ENCODE measurements around the gene CELSR2.

CELSR2 gene

GRCh38 chr1:109261006-109261405 is 11.7 kb downstream of the CELSR2 start:
- in situ Hi-C loops (cut with MboI; ENCODE audit: low sequenced_read_pairs): loop anchor here (10.0 kb wide), 1 partner anchor 274 kb away; the partner anchor contains the start of gene GPR61

GRCh38 chr1:109261578-109261977 is 12.2 kb downstream of the CELSR2 start:
- in situ Hi-C loops (cut with MboI; ENCODE audit: low sequenced_read_pairs): loop anchor here (10.0 kb wide), 1 partner anchor 273 kb away; the partner anchor contains the start of gene GPR61

- in situ Hi-C loops (cut with MboI; ENCODE audit: low sequenced_read_pairs): loop anchor here (10.0 kb wide), 1 partner anchor 272 kb away; the partner anchor contains the start of gene GPR61
Observed at GRCh38 chr1:109262231-109263055, 13.1 kb downstream of the CELSR2 start.

GRCh38 chr1:109263234-109263596 is 13.9 kb downstream of the CELSR2 start:
- in situ Hi-C loops (cut with MboI; ENCODE audit: low sequenced_read_pairs): loop anchor here (10.0 kb wide), 1 partner anchor 272 kb away; the partner anchor contains the start of gene GPR61

- in situ Hi-C loops (cut with MboI; ENCODE audit: low sequenced_read_pairs): loop anchor here (10.0 kb wide), 1 partner anchor 271 kb away; the partner anchor contains the start of gene GPR61
Observed at GRCh38 chr1:109263597-109264378, 14.4 kb downstream of the CELSR2 start.

GRCh38 chr1:109264379-109264755 is 15.0 kb downstream of the CELSR2 start:
- in situ Hi-C loops (cut with MboI; ENCODE audit: low sequenced_read_pairs): loop anchor here (10.0 kb wide), 1 partner anchor 270 kb away; the partner anchor contains the start of gene GPR61

- in situ Hi-C loops (cut with MboI; ENCODE audit: low sequenced_read_pairs): loop anchor here (10.0 kb wide), 1 partner anchor 270 kb away; the partner anchor contains the start of gene GPR61
Observed at GRCh38 chr1:109265016-109265415, 15.7 kb downstream of the CELSR2 start.

- in situ Hi-C loops (cut with MboI; ENCODE audit: low sequenced_read_pairs): loop anchor here (10.0 kb wide), 1 partner anchor 269 kb away; the partner anchor contains the start of gene GPR61
Observed at GRCh38 chr1:109265741-109266330, 16.5 kb downstream of the CELSR2 start.

- in situ Hi-C loops (cut with MboI; ENCODE audit: low sequenced_read_pairs): loop anchor here (10.0 kb wide), 1 partner anchor 268 kb away; the partner anchor contains the start of gene GPR61
Observed at GRCh38 chr1:109266965-109267364, 17.6 kb downstream of the CELSR2 start.

GRCh38 chr1:109267743-109268300 is 18.5 kb downstream of the CELSR2 start:
- in situ Hi-C loops (cut with MboI; ENCODE audit: low sequenced_read_pairs): loop anchor here (10.0 kb wide), 1 partner anchor 267 kb away; the partner anchor contains the start of gene GPR61

GRCh38 chr1:109268431-109269211 is 19.3 kb downstream of the CELSR2 start:
- in situ Hi-C loops (cut with MboI; ENCODE audit: low sequenced_read_pairs): loop anchor here (10.0 kb wide), 1 partner anchor 266 kb away; the partner anchor contains the start of gene GPR61

- in situ Hi-C loops (cut with MboI; ENCODE audit: low sequenced_read_pairs): loop anchor here (10.0 kb wide), 1 partner anchor 265 kb away; the partner anchor contains the start of gene GPR61
Observed at GRCh38 chr1:109269212-109269980, 20.1 kb downstream of the CELSR2 start.

- in situ Hi-C loops (cut with MboI; ENCODE audit: low sequenced_read_pairs): loop anchor here (10.0 kb wide), 1 partner anchor 265 kb away; the partner anchor contains the start of gene GPR61
Observed at GRCh38 chr1:109269981-109270622, 20.8 kb downstream of the CELSR2 start.

GRCh38 chr1:109270623-109271317 is 21.4 kb downstream of the CELSR2 start:
- in situ Hi-C loops (cut with MboI; ENCODE audit: low sequenced_read_pairs): no loop called here

- in situ Hi-C loops (cut with MboI; ENCODE audit: low sequenced_read_pairs): no loop called here
Observed at GRCh38 chr1:109271458-109271857, 22.1 kb downstream of the CELSR2 start.

GRCh38 chr1:109272021-109272799 is 22.9 kb downstream of the CELSR2 start:
- in situ Hi-C loops (cut with MboI; ENCODE audit: low sequenced_read_pairs): no loop called here

All from HL-60/S4 treated with retinoic acid at 250 ng/mL for 4 days and 3 days (cell line).